Inferior parietal cortex (tissue), 1 donor: ENCODE results near the gene CMTM8.

Source experiments
- DNase-seq: peaks from one replicate; pipeline ENCODE4 v3.0.0-alpha.2; 2016; ENCODE audit errors: extremely low spot score

CMTM8 gene

DNA sequence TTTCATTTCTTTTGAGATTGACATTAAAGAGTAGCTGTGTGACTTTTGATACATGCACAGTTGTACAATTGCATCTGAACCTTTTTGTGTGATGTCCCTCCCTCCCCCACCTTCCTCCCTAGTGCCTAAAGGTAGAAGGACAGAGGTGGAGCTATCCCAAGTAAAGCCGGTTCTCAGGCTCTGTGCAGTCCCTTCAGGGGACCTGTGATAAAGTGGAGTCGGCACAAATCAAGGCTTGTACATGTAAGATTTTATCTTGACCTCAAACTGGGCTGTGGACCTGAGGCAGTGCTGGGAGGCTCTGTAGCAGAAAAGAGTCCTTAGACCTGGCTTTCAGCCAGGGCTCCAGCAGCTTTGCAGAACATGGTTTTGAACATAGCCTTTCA lies 97.6 kb downstream of the CMTM8 start:
- no peak for DNase-seq

DNA sequence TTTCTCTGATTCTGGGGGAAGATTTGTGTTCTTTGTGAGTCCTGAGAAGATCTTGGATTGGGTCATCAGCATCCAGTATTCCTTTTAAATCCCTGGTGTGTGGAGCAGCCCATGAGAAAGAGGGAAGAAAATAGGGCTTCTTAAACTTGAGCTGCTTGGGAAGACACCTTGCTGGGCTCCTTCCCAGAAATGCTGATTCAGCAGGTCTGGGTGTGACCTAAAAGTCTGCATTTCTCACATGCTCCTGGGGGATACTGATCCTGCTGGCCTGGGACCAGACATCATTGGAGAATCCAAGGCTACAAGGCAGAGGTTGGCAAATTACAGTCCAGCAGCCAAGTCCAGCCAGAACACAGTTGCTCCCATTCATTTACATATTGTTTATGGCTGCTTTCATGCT lies 99.0 kb downstream of the CMTM8 start:
- no peak for DNase-seq

DNA sequence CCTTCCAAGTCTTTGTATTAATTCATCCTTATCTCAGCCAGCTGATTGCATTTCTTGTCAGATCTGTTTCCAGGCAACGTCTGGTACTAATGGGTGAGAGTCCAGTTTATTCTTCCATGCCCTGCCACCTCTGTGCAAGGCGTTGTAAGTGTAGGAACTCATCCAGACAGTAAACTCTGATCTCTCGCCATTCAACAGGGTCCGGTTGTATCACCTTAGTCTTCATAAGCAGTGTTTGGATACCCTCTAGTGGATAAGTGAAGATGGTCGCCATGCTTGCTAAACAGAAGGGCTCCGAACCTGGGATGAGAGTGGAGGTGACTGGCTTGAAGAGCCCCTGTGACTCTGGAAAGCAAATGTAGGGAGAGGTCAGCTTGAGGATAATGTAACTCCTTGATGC lies 101.6 kb downstream of the CMTM8 start:
- peak; percentile 69 for DNase-seq

DNA sequence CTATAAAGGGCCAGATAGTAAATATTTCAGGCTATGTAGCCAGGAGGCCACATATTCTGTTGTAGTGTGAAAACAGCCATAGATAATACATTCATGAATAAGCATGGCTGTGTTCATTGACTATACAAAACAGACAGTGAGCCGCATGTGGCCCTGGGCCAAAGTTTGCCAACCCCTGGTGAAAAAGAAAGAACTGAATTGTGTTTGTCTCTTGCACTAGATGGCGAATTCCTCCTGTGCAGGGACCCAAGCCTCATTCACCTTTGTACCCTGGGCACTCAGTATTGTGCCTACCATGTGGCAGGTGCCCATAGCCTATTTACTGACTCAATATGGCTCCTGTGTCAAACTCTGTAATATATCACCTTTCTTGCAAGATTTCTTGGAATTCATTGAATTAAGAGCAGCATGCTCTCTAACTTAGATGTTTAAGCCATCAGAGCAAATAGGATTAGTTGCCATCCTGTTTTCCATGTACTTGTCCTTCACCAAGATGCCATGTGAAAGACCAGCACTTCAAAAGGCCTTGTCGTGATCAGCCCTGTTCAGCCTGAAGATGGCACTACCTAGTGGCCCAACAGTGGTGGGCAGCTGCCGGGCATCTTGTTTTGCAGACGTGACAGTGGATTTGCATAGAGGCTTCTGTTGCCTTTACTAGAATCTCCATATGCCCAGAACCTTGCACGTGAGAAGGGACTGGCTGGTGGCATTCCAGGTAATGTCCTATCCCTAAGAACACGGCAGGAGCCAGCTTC lies 102.3 kb downstream of the CMTM8 start:
- DNase-seq: no peak

DNA sequence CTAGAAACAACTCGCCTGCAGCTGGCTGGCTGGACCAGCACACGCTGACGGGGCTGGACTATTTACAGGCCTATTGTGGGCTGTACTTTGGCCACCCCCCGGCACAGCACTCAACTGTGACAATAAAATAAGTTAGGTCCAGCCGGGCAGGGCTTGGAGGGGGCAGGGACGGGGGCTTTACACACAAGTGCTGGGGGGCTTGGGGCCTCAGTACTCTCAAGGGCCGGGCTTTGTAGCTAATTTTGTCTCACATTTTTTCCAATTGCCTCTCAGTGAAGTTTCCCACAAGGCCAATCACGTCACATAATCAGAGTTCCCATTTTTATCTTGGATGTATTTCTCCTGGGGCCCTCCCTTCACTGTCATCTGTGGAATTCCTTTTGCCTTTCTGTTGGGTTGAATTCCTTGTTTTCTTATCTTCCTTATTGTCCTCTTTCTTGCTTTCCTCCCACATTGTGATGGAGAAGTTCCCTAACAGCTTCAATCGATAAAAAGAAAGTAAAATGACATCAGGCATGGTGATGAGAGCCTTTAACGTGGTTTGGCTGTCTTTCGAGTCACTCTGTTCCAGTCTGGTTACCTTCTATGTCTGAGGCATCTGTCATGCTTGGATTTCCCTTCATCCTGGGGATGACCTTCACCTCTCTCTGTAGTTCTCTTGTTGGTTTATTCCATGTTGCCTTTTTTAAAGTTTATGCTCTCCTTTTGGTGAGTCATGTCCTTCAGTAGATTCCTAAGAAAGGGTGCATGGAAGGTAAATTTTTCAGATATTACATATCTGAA lies 109.1 kb downstream of the CMTM8 start:
- DNase-seq: no peak

DNA sequence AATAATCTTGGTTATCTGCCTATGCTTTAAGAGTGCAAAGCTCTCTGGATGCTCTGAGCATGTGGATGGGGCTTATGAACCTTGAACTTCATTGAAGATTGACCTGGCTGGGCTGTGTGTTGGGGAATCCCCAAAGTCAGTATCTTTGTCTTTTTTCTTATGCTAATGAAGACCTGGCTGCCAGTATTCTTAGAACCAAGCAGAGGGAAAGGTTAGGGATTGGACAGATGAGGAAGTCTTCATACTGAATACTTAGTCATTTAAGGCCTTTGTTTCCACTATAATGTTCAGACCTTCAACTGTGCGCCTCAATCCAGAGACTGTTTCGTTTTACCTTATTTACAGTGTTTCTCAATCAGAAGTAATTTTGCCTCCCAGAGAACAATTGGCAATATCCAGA lies 110.7 kb downstream of the CMTM8 start:
- DNase-seq: no peak

DNA sequence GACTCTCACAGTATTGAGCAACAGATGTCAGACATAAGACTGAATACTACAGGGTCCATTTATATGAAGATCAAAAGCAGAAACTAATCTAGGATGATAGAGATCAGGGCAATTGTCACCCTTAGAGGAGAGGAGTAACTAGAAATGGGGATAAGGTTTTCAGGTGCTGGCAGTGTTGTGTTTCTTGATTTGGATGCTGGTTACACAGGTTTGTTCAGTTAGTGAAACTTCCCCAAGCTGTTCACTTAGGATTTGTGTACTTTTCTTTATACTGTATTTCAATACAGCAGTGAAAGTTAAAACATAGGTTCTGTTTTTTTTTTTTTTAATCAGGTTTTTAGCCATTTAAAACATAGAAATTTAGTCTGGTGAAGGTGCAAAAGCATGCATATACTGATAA lies 114.1 kb downstream of the CMTM8 start:
- DNase-seq: no peak

DNA sequence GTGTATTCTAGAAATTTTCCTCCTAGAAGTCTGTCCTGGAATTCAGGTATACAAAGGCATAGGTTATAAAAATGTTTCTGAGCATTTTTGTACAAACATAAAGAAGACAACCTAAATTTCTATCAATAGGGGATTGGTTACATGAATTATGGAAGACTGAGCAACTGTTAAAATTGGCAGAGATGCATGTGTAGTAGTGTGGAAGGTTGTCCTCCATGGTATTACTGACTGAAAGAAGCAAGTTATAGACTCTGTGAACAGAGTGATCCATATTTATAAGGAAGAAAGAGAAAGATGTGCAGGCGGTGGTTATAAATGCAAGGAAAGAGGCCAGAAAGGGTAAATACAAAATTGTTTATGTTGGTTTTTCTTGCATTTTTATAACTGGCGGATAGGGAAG lies 114.9 kb downstream of the CMTM8 start:
- no peak for DNase-seq

DNA sequence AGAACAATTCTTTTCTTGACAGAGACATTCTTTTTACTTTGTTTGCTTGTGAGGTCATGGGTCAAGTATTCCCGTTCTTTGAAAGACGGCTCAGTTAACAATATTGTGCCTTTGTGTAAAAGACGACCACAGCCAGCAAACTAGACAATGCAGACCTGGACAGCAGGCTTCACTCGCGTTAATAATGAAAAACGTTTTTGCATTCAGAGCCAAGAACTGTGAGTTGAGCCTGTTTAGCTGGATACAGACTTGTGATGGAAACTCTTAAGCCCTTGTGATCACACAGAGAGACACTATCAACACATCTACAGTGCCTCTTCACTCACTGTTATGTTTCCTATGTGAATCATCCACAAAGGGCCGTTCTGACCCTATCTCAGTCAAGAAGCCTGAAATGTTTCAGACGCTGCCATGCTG lies 115.9 kb downstream of the CMTM8 start:
- no peak for DNase-seq

DNA sequence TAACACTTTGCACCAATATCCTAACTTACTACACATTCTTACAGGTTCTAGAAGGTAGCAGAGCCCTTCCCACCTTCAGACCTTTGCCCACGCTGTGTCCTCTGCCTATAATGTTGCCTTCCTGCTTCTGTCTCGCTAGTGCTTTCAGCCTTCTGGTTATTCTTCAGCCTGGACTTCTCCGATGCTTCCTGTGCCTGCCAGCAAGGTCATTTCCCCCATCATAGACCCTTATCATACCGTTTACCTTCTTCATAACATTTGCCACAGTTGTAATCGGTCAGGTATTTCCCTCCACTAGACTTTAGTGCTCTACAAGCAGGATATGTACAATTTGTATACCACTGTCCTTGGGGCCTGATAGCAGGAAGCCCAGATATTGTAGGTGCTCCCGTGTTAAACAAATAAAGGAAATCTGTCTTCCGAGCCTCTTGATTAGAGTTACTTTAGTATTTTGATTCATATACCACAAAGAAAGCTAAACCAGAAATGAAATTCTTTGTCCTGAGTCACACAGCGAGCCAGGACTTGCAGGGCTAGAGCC lies 117.3 kb downstream of the CMTM8 start:
- DNase-seq: no peak

DNA sequence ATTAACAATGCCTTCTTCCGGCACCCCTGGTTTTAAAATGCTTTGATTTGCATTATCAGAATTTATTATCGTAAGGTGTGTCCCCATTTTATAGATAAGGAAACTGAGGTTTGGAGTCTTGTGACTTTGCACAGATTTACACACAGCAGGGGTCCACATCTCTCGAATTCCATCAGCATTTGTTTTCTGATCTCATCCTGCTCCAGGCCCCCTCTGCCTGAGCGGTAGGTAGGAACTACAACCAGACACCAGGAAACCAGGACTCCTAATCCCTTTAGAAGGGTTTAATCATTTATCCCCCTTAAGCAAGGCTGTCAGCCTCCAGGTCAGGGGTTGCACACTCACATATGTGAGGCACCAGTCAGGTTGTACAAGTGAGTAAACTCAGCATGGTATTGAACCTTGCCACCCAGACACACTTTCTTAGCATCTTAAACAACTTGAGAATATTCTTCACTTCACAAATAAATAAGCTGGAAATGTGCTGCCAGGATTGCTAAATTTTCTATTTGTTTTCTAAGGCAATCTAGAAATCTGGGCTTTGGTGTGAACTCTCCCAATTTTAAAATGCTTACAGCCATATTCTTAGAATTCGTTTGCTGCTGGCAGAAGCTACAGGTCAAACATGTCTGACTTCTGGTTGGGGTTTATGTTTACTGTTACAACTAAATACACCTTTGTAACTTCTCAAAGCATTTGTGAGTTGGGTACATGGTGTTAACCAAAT lies 121.4 kb downstream of the CMTM8 start:
- no peak for DNase-seq

DNA sequence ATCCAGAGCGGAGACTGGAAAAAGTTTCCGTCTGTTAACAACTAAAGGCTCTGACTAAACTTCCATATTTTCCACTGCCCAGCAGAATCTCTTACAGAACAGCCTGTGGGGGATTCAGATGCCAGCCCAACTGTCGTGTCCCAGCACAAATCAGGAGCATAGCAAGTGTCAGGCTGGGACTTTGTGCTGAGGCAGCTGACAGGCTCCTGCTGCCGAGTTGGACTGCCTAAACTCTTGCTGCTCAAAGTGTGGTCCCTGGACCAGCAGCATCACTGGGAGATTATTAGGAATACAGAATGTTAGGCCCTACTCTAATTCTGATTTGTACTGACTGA lies 122.0 kb downstream of the CMTM8 start:
- no peak for DNase-seq

DNA sequence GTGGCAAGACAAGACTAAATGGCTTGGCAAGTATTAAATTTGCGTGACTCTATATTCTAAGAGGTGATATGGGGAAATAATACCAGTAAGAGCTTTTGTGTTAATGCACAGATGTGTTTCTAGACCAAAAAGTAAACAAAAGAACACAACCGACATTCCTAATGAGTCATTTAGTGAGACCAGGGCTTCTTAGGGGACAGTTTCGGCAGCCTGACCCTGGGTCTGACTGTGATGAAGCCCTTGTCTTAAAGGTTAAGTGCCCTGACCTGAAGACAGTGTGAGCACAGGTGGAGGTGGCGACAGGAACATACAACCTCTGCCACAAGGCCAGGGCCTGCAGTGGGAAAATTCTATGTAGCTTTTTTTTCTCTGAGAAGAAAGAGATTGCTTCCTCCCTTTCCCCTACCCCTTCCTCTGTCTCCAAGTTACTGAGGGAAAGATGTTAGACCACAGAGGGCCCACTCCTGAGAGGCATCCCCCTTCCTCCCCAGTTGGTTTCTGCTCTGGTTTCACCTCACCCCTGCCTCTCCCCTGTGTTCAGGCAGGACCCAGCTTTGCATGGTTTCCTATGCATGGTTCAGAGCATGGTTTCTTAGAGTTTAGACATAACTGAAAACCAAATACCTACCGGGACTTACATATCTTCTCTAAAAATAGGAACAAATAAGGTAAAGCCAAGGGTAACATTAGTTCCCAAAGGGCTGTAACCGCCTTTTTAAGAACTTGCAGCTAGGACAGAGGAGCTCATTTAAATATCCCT lies 128.3 kb downstream of the CMTM8 start:
- DNase-seq: no peak

DNA sequence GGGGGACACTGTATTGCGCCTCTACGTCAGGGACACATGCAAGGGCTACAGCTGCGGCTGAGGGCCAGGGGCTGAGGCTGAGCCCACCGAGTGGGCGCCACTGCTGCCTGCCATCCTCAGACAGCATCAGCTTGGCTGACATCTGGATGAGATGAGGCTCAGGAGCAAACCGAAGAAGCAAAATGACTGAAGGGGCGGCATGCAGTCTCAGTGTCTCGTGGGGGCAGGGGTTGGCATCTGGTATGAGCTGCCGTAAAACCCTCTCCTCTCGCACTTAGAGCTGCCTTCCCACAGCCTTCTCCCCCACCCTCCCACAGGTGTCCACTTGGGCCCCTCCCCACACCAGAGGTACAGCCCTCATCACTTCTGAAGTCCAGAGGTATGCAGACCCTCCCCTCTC lies 129.0 kb downstream of the CMTM8 start:
- DNase-seq: no peak

DNA sequence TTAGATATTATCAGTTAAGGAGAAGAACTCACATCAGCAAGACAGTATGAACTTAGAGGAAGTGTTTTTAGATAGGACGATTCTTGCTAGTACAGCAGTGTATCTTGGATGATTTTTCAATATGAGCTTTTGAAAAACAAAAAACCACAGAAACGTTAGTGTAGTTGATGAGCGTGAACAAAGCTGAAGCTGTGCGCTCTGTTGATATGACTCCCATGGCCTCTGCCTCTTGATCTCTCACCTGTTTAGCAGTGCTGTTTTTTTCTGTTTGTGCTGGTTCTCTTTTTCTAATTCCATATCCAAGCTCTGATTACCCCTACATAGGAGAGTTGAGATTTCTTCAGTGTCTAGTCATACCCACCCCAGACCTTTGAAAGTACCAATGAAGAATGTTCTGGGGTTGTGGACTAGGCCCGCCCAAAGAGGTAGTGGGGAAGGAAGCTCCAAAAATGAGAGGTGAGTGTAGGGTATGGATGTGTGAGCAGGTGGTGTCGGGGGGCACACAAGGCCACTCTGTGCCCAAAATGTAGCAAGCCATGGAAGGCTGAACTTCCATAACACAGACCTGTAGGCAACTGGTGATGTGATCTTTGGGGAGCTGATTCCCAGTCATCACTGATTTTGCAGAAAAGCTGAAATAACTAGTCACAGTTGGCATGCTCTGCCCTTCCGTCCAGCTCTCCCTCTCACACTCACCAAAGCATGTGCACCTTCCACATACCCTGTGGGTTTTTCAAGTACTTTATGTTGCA lies 133.2 kb downstream of the CMTM8 start:
- no peak for DNase-seq

DNA sequence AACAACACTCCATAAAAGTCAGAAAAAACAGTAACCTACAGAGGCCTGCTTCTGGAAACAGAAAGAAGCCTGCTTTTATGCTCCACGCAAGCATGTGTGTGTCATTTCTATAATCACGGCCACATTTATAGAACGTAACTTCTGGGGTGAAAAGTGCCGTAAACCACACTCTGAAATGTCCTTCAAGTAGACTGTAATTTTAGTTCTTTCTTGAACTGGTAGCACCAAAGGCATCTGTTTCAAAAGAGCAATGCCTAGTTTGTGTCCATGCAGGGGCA lies 133.7 kb downstream of the CMTM8 start:
- DNase-seq: no peak

DNA sequence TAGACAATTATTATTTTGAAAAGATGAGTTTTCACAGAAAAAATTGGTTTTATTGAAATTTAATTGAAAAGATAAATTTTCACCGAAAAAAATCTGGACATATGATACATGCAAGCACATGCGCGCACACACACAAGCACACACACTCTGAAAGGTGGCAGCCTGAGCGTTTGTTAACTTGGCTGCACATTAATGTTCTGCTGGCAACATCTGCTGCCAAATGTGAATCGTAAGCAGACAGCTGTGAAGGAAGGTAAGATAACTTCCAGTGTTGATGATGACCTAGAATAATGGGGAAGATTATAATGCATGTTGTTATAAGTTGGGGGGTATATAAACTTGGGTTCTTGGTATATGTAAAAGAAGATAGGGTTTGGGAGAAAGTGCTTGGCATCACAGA lies 134.8 kb downstream of the CMTM8 start:
- no peak for DNase-seq

DNA sequence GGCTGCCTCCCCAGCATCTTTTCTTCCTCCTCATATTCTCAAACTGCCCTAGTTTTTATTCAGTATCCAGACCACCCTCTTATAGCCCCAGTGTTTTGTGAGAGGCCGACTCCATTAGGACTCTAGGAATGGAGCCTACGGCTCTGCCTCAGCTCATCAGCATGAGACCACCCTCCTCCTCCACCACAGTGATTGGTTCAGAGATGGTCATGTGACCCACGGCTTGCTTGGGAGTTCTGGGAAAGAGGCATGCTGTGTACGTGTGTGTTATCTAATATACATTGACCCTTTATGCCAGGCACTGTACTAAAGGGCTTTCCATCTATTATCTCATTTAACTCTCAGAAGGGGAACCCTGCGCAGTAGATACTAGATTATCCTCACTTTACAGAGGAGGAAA lies 135.4 kb downstream of the CMTM8 start:
- no peak for DNase-seq

DNA sequence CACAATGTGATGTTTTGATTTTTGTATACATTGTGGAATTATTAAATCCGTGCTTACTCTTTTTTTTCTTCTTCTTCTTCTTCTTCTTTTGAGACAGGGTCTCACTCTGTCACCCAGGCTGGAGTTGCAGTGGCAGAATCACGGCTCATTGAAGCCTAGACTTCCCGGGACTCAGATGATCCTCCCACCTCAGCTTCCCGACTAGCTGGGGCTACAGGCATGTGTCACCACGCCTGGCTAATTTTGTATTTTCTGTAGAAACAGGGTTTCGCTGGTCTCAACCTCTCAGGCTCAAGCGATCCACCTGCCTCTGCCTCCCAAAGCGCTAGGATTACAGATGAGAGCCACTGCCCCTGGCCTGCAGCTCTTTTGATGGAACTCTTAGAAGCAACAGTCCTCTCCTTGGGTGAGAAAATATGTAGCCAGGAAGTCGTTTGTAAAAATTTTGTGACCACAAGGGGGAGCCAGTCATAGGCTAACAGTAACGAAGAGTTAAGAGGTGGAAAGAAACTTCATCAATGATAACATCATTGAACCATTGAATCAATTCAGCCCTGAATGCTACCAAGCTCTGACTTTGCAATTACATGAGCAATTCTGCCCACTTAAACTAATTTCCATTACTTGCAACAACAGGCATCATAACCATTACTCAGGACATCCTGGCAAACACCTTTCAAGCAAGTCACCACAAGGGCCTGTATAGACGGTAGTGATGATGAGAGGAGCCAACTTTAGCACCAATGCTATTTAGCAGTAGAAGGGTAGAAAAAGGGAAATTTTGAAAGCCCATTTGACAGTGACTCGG lies 136.5 kb downstream of the CMTM8 start:
- peak; percentile 89 for DNase-seq

DNA sequence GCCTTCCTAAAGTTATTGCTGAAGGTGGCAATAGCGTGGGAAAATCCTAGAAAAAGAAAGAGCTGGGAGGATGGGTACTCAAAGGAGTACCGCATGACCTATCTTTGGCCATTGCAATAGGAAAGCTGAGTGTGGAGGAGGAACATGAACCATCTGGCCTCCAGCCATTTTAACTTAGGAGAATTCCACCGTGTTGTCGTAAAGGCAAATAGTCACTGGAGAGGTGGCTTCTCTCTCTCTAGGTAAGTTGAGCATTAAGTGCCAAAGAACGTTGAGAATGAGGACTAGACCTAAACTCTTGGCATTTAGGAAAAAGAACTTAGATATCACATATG lies 137.1 kb downstream of the CMTM8 start:
- no peak for DNase-seq

DNA sequence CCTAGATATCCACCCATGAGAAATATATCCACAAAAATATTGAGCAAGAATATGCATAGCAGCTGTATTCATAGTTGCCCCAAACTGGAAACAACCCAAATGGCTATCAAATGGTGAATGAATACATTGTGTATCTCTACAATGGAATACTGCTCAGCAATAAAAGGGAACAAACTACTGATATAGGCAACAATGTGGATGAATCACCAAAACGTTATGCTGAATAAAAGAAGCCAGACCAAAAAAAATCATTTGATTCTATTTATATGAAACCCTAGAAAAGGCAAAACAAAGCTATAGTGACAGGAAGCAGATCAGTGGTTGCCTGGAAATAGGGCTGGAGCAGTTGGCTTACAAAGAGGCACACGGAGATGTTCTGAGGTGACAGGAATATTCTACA lies 137.6 kb downstream of the CMTM8 start:
- DNase-seq: peak; percentile 13
